ENCODE measurements around the gene SHE.

DNA sequence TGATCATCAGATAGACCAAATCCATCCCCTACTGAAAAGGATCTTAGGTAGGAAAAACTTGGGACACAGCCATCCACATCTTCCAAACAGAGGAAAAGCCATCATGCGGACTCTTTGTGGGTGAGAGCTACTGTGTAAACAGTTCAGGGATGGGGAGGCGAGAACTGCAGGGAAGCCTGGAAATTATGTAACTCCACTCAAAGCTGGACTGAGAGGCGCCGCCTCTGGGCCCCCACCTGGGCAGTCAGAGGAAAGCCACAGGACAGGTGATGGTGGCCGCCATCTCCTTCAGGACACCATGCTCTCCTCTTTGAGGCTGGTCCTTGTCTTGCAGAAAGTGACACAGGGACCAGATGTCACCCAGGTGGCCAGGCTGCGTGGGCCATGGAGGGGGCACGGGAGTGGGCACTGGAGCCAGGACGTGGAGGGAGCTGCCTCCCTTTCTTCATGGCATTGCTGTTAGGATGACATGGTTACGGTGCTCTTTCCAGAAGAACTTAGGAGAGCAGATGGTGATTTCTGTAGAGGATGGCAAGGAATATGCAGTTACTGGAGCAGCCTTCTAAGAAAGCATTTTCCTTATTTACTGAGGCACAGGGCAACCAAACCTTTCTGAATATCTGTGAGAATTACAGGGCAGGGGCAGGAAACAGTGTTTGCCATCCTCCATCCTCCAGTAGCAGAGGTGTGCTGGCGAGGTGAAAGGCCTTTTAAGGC, 32.2 kb downstream of the SHE start:
- TF ChIP-seq, protein P1, sequence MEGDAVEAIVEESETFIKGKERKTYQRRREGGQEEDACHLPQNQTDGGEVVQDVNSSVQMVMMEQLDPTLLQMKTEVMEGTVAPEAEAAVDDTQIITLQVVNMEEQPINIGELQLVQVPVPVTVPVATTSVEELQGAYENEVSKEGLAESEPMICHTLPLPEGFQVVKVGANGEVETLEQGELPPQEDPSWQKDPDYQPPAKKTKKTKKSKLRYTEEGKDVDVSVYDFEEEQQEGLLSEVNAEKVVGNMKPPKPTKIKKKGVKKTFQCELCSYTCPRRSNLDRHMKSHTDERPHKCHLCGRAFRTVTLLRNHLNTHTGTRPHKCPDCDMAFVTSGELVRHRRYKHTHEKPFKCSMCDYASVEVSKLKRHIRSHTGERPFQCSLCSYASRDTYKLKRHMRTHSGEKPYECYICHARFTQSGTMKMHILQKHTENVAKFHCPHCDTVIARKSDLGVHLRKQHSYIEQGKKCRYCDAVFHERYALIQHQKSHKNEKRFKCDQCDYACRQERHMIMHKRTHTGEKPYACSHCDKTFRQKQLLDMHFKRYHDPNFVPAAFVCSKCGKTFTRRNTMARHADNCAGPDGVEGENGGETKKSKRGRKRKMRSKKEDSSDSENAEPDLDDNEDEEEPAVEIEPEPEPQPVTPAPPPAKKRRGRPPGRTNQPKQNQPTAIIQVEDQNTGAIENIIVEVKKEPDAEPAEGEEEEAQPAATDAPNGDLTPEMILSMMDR (IDR thresholded peaks at IDR 0.05), result no peak
- TF ChIP-seq POLR2A (IDR thresholded peaks at IDR 0.05), result no peak
